ENCODE results near the gene ISCU. TPM values are rescaled to one million over a fixed set of nuclear protein-coding genes. Genes with fewer than 3 reads are reported as not detected.
A peak's percentile ranks its signal among the peaks of the same experiment; 100 is the strongest.
"Not testable (repeated sequence)": the region's sequence is repeated elsewhere in the genome, so short reads cannot be mapped to it uniquely, and the experiment has no call there.

The ISCU gene
- total RNA-seq, 1 donor from 2014 or later, result 106 TPM

DNA sequence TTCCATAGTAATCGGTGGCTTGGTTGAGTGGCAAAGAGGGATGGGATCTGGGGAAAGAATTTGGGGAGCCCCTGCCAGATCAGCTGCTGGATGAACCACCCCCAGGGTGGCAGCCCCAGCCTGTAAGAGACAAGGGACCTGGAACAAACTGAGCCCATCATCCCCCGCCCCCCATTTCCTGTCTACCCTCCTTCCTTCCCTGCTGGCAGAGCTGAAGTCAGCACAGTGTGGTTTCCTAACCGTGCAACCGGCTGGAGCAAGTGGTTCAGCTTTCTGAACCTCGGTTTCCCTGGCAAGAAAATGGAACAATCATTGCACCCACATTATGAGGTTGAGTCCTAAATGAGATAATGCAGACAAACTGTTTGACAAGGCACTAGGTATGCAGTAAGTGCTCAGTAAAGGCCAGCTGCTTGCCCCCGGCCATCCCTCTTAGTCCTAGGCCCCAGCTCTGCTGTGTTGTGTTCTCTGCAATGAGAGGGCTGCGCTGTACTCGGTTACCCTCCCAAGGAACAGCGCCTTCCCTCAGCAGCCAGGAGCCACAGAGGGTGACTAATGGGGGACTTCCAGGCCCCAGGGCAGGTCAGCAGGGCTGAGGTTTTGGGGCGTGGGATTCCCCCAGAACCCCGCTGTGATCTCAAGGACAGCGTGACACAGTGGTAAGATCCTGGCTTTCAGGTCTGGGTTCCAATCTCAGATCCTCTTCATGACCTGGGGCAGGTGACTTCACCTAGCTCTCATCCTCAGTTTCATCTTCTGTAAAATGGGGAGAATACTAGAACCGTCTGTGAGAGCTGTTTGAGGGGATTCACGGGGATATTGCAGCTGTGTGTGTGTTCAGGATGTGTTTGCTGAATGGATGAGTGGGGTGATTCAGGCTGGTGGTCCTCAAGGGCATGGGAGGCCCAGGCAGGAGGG lies 54.8 kb downstream of the ISCU start:
- no peak for DNase-seq (ENCODE audit: extremely low read depth, low read depth, low spot score)

- DNase-seq (ENCODE audit: extremely low read depth, low read depth, low spot score), result peak; percentile 45
These were observed 55.9 kb downstream of the ISCU start for GRCh38 chr12:108618079-108618952.

DNA sequence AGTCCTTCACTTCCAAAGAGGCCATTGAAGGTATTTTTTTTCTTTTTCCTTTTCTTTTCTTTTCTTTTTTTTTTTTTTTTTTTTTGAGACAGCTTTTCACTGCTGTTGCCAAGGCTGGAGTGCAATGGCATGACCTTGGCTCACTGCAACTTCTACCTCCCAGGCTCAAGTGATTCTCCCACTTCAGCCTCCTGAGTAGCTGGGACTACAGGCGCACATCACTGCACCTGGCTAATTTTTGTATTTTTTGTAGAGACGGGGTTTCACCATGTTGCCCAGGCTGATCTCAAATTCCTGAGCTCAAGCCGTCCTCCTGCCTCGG lies 56.5 kb downstream of the ISCU start:
- DNase-seq (ENCODE audit: extremely low read depth, low read depth, low spot score), result not testable (repeated sequence)

Other genes with a start within 250 kb of the ISCU start
- 0.05 and 0.06 TPM in 2 replicates for gene CMKLR1, start 223.3 kb upstream of the ISCU start, total RNA-seq
- gene FICD, start 47.3 kb upstream of the ISCU start, total RNA-seq, result 7.0 and 8.4 TPM in 2 replicates
- gene SART3, start 1.4 kb upstream of the ISCU start, total RNA-seq, result 25.9 and 54.7 TPM in 2 replicates
- gene TMEM119, start 35.5 kb downstream of the ISCU start, total RNA-seq, result not detected in 2 replicates
- 0.48 and 0.58 TPM in 2 replicates for gene SELPLG, start 71.3 kb downstream of the ISCU start, total RNA-seq
- gene CORO1C, start 168.9 kb downstream of the ISCU start, total RNA-seq, result 167 and 291 TPM in 2 replicates